Fibroblast of the aortic adventitia (primary cell): ENCODE measurements around the gene ELAVL1. TPM values are rescaled to one million over a fixed set of nuclear protein-coding genes. Genes with fewer than 3 reads are reported as not detected.

Experiments
- DNase-seq: peaks from one replicate; pipeline ENCODE4 v3.0.0-alpha.2; 2010; ENCODE audit warnings: low read depth
- H3K4me3 ChIP-seq: 2 replicates; pipeline ENCODE4 v1.5.1; 2011; ENCODE audit warnings: low read depth, mild to moderate bottlenecking, control low read depth, low read length, moderate library complexity
- CTCF ChIP-seq: IDR thresholded peaks from 2 replicates; pipeline ENCODE4 v1.5.1; 2011; ENCODE audit warnings: mild to moderate bottlenecking, low read length, control low read depth, inconsistent platforms; ENCODE audit not compliant: insufficient read depth
- total RNA-seq: library from RNA; depleted of rRNA; stranded (reverse); fragments of >200 nt; gene quantifications from 2 replicates; pipeline ENCODE4 v1.2.3, GENCODE V29; 2012; ENCODE audit warnings: low replicate concordance

Gene ELAVL1
- total RNA-seq, 1 donor, result 34.1 TPM

- TF ChIP-seq CTCF, result no peak
- no peak within 1 kb of the TSS for H3K4me3 ChIP-seq
- DNase-seq, result no peak
Measured at GRCh38 chr19:7914598-7915045, 90.8 kb downstream of the ELAVL1 start, which contains the start of gene TGFBR3L. TSS of gene TGFBR3L (plus strand) at chr19:7914830.

GRCh38 chr19:7914099-7914498, 91.3 kb downstream of the ELAVL1 start:
- TF ChIP-seq CTCF, result no peak

DNA sequence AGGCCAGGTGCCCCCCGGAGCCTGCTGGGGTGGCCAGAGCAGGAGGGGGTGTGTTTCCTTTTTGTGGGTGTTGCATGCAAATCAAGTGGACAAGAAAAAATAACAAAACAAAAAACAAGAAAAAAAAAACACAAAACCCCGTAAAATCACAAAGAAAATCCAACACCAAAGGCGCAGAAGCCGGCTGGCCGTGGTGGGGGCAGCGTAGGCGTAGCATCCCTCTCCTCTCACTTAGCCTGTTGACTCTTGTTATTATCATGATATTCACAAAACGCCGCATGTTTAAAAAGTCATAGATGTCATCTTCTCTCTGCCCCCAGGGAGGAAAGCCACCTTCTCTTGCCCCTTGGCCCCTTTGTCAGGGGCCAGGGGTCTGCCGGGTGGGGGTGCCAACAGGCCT, 91.8 kb downstream of the ELAVL1 start:
- no peak overlapping the region for H3K4me3 ChIP-seq
- no peak for DNase-seq
- TF ChIP-seq CTCF, result no peak

More at GRCh38 chr19:7914099-7914498, 91.3 kb downstream of the ELAVL1 start:
- DNase-seq, result no peak
- no peak overlapping the region for H3K4me3 ChIP-seq

GRCh38 chr19:7912697-7913564, 92.5 kb downstream of the ELAVL1 start:
- H3K4me3 ChIP-seq, result no peak overlapping the region
- DNase-seq, result no peak
- no peak for TF ChIP-seq CTCF

GRCh38 chr19:7912144-7912696, 93.2 kb downstream of the ELAVL1 start:
- no peak for TF ChIP-seq CTCF
- DNase-seq, result no peak

DNA sequence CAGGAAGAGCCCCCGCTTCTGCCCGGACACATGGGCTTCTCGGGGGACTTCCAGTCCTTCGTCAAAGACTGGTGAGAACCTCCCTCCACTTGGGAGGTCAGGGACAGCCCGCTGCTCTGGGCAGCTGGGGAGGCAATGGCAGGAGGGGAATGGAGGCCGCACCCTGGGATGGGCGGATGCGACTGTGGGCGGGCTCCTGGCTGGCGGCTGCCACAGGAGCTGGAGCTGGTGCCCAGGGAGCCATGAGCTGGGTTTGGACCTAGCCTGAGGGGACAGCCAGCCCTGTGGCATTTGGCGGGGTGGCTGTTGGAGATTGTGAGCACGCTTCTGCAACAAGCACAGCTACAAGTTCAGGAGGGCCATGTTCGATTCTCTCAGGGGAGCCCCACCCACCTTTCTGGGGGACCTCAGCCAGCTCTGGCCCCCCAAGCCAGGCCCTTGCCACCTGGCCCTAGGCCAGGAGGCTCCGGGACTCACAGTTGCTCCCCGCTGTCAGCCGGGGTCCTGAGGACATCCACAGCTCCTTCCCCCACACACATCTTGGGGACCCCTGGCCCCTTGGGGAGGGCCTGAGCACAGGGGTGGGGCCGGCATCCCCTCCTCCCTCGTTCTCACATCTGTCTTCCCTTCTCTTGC, 93.8 kb downstream of the ELAVL1 start:
- no peak for DNase-seq
- no peak for TF ChIP-seq CTCF

More at GRCh38 chr19:7912144-7912696, 93.2 kb downstream of the ELAVL1 start:
- no peak overlapping the region for H3K4me3 ChIP-seq

More for the DNA sequence above, 93.8 kb downstream of the ELAVL1 start:
- no peak overlapping the region for H3K4me3 ChIP-seq
